GM23338 (cell line): ENCODE data around the gene TMCO5A. TPM values are rescaled to one million over a fixed set of nuclear protein-coding genes. Genes with fewer than 3 reads are reported as not detected.

Experiments used
- ATAC-seq: fragments of 200-7000 bp; cut with Tn5 transposase; 3 replicates; pipeline ENCODE4 v1.9.1; 2020
- DNase-seq: peaks from one replicate; pipeline ENCODE4 v3.0.0-alpha.2; 2015; ENCODE audit warnings: low spot score
- H2AFZ ChIP-seq: fragments of 200-600 bp; sonication (generic); 2 replicates; pipeline ENCODE4 v1.8.0; 2016; ENCODE audit warnings: antibody characterized with exemption, mild to moderate bottlenecking, moderate library complexity
- H3F3A ChIP-seq: fragments of 200-600 bp; sonication (generic); replicated peaks from 2 replicates; pipeline ENCODE4 v1.8.0; 2017; ENCODE audit warnings: antibody characterized with exemption, mixed run types, low read depth
- H3K27ac ChIP-seq: fragments of 200-600 bp; sonication (generic); 2 replicates; pipeline ENCODE4 v1.6.1; 2016; ENCODE audit warnings: low read depth
- H3K27me3 ChIP-seq: fragments of 200-600 bp; sonication (generic); 2 replicates; pipeline ENCODE4 v1.8.0; 2016; ENCODE audit warnings: mild to moderate bottlenecking, mixed run types, moderate library complexity; ENCODE audit not compliant: insufficient read depth
- H3K36me3 ChIP-seq: fragments of 200-600 bp; sonication (generic); 2 replicates; pipeline ENCODE4 v1.8.0; 2016; ENCODE audit warnings: mild to moderate bottlenecking; ENCODE audit not compliant: insufficient read depth
- H3K4me1 ChIP-seq: fragments of 200-600 bp; sonication (generic); 2 replicates; pipeline ENCODE4 v1.8.0; 2016; ENCODE audit warnings: mild to moderate bottlenecking, moderate library complexity; ENCODE audit not compliant: insufficient read depth
- H3K4me2 ChIP-seq: fragments of 200-600 bp; sonication (generic); 2 replicates; pipeline ENCODE4 v1.7.1; 2017; ENCODE audit warnings: mixed run types
- H3K4me3 ChIP-seq: fragments of 200-600 bp; sonication (generic); 2 replicates; pipeline ENCODE4 v1.6.1; 2016; ENCODE audit warnings: mixed run types
- H3K79me2 ChIP-seq: fragments of 200-600 bp; sonication (generic); replicated peaks from 2 replicates; pipeline ENCODE4 v1.8.0; 2017; ENCODE audit warnings: mild to moderate bottlenecking; ENCODE audit not compliant: insufficient read depth
- H3K9me2 ChIP-seq: fragments of 200-600 bp; sonication (generic); 2 replicates; pipeline ENCODE4 v1.8.0; 2017; ENCODE audit not compliant: insufficient read depth
- H4K20me1 ChIP-seq: fragments of 200-600 bp; sonication (generic); replicated peaks from 2 replicates; pipeline ENCODE4 v1.8.0; 2017; ENCODE audit warnings: mild to moderate bottlenecking; ENCODE audit not compliant: insufficient read depth
- H3K27ac Mint-ChIP-seq: 2 replicates; pipeline ENCODE4 v1.8.0; 2020; ENCODE audit warnings: inconsistent platforms, mild to moderate bottlenecking, moderate library complexity, mixed read lengths
- H3K27me3 Mint-ChIP-seq: 3 replicates; pipeline ENCODE4 v1.8.0; 2022; ENCODE audit warnings: low read depth, mild to moderate bottlenecking, moderate library complexity, mixed read lengths, inconsistent platforms; ENCODE audit not compliant: insufficient read depth, poor library complexity
- H3K36me3 Mint-ChIP-seq: 3 replicates; pipeline ENCODE4 v1.8.0; 2021; ENCODE audit warnings: low read depth, mild to moderate bottlenecking, inconsistent platforms, moderate library complexity, mixed read lengths
- H3K4me1 Mint-ChIP-seq: 3 replicates; pipeline ENCODE4 v1.8.0; 2020; ENCODE audit warnings: mild to moderate bottlenecking, inconsistent platforms, mixed read lengths
- H3K4me3 Mint-ChIP-seq: 3 replicates; pipeline ENCODE4 v1.8.0; 2021; ENCODE audit warnings: moderate library complexity, mild to moderate bottlenecking, inconsistent platforms, mixed read lengths
- H3K9me3 Mint-ChIP-seq: 3 replicates; pipeline ENCODE4 v1.8.0; 2020; ENCODE audit warnings: moderate library complexity, mild to moderate bottlenecking, inconsistent platforms, mixed read lengths
- CREB1 ChIP-seq: fragments of 250-450 bp; sonication (Bioruptor Pico); IDR thresholded peaks from 2 replicates; pipeline ENCODE4 v1.5.0; 2020; ENCODE audit warnings: low read depth, mild to moderate bottlenecking, moderate library complexity
- CTCF ChIP-seq, 2 experiments: fragments of 200-600 bp in 1 of 2; sonication (generic) in 1 of 2; conservative IDR thresholded peaks; 2 replicates each; pipeline versions ENCODE4 v1.5.1 to v1.6.1; 2016 to 2017; ENCODE audit warnings: antibody characterized with exemption in 2 of 2, low read depth in 2 of 2, mild to moderate bottlenecking in 2 of 2, moderate library complexity in 1 of 2
- ETS1 ChIP-seq: IDR thresholded peaks from 2 replicates; pipeline ENCODE4 v1.6.1; 2016; ENCODE audit warnings: antibody characterized with exemption
- EZH2 ChIP-seq: fragments of 200-600 bp; sonication (generic); IDR thresholded peaks from one replicate; pipeline ENCODE4 v1.8.0; 2017; ENCODE audit warnings: antibody characterized with exemption, mild to moderate bottlenecking, low read depth; ENCODE audit not compliant: unreplicated experiment
- EZH2phosphoT487 ChIP-seq: fragments of 200-600 bp; sonication (generic); IDR thresholded peaks from one replicate; pipeline ENCODE4 v1.8.1; 2018; ENCODE audit warnings: antibody characterized with exemption; ENCODE audit not compliant: unreplicated experiment
- JUNB ChIP-seq: IDR thresholded peaks from one replicate; pipeline ENCODE4 v1.6.1; 2016; ENCODE audit warnings: antibody characterized with exemption; ENCODE audit not compliant: unreplicated experiment
- NANOG ChIP-seq: IDR thresholded peaks from 2 replicates; pipeline ENCODE4 v1.6.1; 2016; ENCODE audit warnings: antibody characterized with exemption, borderline replicate concordance
- POLR2AphosphoS5 ChIP-seq: IDR thresholded peaks from 2 replicates; pipeline ENCODE4 v1.6.1; 2016; ENCODE audit warnings: antibody characterized with exemption, low read depth
- REST ChIP-seq: IDR thresholded peaks from one replicate; pipeline ENCODE4 v1.6.1; 2018; ENCODE audit warnings: antibody characterized with exemption; ENCODE audit not compliant: unreplicated experiment
- STAT1 ChIP-seq: IDR thresholded peaks from one replicate; pipeline ENCODE4 v1.6.1; 2016; ENCODE audit warnings: antibody characterized with exemption; ENCODE audit not compliant: unreplicated experiment
- ZNF114 ChIP-seq: fragments of 250-450 bp; sonication (Bioruptor Pico); IDR thresholded peaks from 2 replicates; pipeline ENCODE4 v1.5.0; 2020; ENCODE audit warnings: mild to moderate bottlenecking, moderate library complexity
- ZNF331 ChIP-seq: fragments of 250-450 bp; sonication (Bioruptor Pico); IDR thresholded peaks from 2 replicates; pipeline ENCODE4 v1.5.0; 2020; ENCODE audit warnings: low read depth, mild to moderate bottlenecking, moderate library complexity
- ZNF462 ChIP-seq: fragments of 250-450 bp; sonication (Bioruptor Pico); IDR thresholded peaks from 2 replicates; pipeline ENCODE4 v1.5.0; 2020; ENCODE audit warnings: mild to moderate bottlenecking, moderate library complexity
- polyA plus RNA-seq: library from polyadenylated mRNA; unstranded; fragments of >200 nt; fragmentation: Nextera tagmentation; extraction: Ambion mirVana; gene quantifications from 2 replicates; pipeline ENCODE4 v1.2.1, GENCODE V29; 2016
- total RNA-seq: library from RNA; depleted of rRNA; stranded (reverse); fragments of >200 nt; shearing (Covaris generic); gene quantifications from 2 replicates; pipeline ENCODE4 v1.2.3, GENCODE V29; 2014

Gene TMCO5A
- total and polyA plus RNA-seq, 2 experiments from 2014 or later, result not detected

- Histone ChIP-seq H3K4me1 (no peaks in the 10 kb centered on the region), H3K79me2 (no peaks in the 10 kb centered on the region), H3K27me3 (no peaks in the 10 kb centered on the region), H3K36me3 (no peaks in the 10 kb centered on the region), H4K20me1 (no peaks in the 10 kb centered on the region), H3K4me3 (no peak overlapping the region), H3K9me2 (peaks cover 10% of the 10 kb centered on the region; the same call in 1 of the 2 replicates), H3K4me2 (no peak overlapping the region), H2AFZ (no peak overlapping the region), H3F3A (no peaks in the 10 kb centered on the region), H3K27ac (no peak overlapping the region)
- no peak overlapping the region for H3K27ac Mint-ChIP-seq
- H3K4me3 Mint-ChIP-seq, result no peak overlapping the region
- no peak for DNase-seq
- no peaks in the 10 kb centered on the region for H3K36me3 Mint-ChIP-seq
- peaks cover 4% of the 10 kb centered on the region for H3K27me3 Mint-ChIP-seq
- no peaks in the 10 kb centered on the region; the same call in 2 of the 3 replicates for H3K9me3 Mint-ChIP-seq
- ATAC-seq, result no peak
- 0 out of 3 replicates have a peak, but pooled peaks cover 2% of the 10 kb centered on the region for H3K4me1 Mint-ChIP-seq
- TF ChIP-seq JUNB (no peak), REST (no peak), POLR2AphosphoS5 (no peak), EZH2 (no peak), NANOG (no peak), CREB1 (no peak), ZNF331 (no peak), CTCF (conservative IDR thresholded peaks at IDR 0.05; ENCODE audit: low read depth in 2 of 2) (no peak), ETS1 (no peak), EZH2phosphoT487 (no peak), ZNF462 (CRISPR knock-in tag) (no peak), ZNF114 (CRISPR knock-in tag) (no peak), STAT1 (no peak)
These were observed 2.6 kb upstream of the TMCO5A start for GRCh38 chr15:37931868-37932267.
